Measurements from ENCODE around the gene CCDC182.

DNA sequence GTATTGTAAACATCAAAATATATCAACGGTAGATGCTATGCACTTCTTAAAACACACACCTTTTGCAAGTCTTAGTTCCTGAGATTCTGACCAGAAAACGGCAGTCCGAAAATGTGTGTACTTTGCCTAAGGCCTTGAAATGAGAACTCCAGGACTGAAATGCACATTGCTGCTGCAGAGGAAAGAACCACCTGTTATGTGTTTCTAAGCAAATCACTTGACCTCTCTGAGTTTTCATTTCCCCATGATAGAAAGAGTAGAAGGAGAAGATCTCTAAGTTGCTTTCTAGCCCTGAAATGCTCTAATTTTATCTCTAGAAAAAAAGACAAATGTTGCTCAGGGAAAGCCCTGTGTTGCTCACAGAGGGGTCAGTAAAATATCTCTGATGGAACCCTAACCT, 9.9 kb downstream of the CCDC182 start:
- TF ChIP-seq CTCF (IDR thresholded peaks at IDR 0.05 in 8 of 11, conservative IDR thresholded peaks at IDR 0.05 in 3 of 11) (no peak), POLR2A (IDR thresholded peaks at IDR 0.05) (no peak)

Measured in spleen (tissue), 7 donors.